T-helper 9 cell (primary cell): Measurements from ENCODE around the gene KIAA1614.
"Not testable (repeated sequence)": the region's sequence is repeated elsewhere in the genome, so short reads cannot be mapped to it uniquely, and the experiment has no call there.

Experiments
- DNase-seq: peaks from one replicate; pipeline ENCODE4 v3.0.0-alpha.2; 2020

Gene KIAA1614

GRCh38 chr1:180945551-180945950 lies 32.9 kb downstream of the KIAA1614 start:
- DNase-seq: no peak

GRCh38 chr1:180946056-180946455 lies 33.4 kb downstream of the KIAA1614 start:
- DNase-seq: no peak

- no peak for DNase-seq
Measured at GRCh38 chr1:180946541-180947498, 34.1 kb downstream of the KIAA1614 start.

- no peak for DNase-seq
Measured at GRCh38 chr1:180947499-180947885, 34.8 kb downstream of the KIAA1614 start.

DNA sequence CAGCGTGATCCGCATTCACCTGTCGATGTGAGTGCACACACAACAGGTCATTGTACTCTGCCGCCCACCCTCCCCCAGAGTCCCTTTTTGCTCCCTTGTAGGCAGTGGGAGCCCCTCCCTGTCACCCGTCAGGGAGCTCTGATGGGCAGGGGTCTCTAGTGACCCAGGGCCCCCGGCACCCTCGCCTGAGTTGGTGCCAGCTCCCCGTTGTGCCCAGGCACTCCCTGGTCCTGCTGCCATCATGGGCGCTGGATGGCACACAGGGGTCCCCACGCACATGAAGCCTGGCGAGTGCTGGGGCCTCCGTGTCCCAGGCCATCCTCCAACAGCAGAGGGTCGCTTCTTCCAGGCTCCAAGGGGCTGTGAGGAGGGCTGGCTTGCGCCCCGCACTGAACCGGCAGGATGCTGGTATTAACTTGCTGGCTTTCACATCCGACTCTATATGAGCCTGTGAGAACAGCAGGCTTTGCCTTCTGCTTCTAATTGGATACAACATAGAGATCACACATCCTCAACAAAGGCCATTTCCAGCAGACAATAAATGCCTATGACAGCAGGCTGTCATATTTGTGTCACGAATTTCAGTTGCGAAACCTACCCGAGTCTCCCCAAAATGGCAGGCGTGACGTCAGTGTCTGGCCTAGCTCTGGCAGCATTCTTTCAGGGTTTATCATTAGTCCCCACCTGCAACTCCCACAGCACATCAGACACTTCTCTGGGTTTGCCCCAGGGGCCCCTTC lies 35.4 kb downstream of the KIAA1614 start:
- DNase-seq: no peak

DNA sequence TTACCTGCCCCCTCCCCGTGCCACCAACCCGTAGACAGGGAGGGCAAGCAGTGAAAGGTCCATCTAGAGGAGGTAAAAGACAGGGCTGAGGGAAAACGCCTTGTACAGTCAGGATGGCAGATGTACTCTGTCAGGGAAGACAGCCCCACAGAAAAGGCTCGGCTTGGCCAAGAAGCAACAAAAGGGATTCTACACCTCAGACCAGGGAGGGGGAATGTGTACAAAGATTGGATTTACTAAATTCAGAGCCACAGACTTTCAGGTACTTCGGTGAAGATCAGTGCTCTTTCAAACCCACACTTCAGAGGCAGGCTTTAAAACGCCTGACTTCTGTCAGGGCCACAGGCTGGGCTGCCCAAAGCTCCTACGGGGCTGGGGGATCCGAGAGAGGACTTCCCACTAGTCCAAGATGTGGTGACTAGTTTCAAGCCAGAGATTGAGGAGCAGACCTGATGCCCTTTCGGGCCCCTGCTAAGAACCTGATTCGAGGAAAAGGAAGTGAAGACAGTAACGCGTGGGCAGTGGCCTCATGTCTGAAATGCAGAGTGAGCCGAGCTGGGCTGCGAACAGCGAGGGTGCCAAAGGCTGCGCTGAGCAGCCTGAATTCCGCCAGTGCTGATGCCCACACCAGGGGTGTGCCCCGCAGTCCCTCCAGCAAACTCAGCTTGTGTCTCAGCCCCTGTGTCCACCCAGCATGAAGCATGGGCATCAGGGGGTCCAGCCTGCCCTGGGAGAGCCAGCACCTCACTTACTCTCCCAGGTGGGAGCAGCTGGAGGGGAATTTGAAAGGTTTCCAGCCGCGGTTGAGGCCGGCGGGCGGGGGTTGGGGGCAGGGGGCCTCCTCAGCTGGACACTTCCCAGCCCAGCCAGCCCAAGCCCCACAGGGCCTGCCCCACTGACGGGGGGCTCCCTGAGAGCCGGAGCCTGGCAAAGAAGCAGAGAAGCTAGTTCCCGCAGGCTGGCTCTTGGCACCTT lies 36.2 kb downstream of the KIAA1614 start:
- no peak for DNase-seq

- DNase-seq: no peak
Measured at GRCh38 chr1:180949616-180950000, 36.9 kb downstream of the KIAA1614 start.

DNA sequence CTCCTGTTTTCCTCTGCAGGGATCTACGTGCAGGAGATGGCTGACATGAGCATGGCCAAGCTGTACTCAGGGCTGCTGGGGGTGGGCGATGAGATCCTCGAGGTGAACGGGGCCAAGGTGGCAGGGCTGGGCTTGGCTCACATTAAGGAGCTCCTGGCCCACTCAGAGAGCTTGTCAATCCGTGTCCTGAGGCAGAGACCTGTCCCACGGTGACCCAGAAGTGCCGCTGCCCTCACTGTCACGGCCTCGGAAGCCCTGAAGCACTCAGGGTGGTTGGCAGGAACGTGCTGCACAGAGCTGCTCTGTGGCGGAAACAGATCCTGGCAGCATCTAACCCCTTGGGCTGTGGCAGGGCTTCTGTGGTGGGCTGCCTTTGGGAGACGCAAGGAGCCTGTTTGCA lies 37.6 kb downstream of the KIAA1614 start:
- no peak for DNase-seq

DNA sequence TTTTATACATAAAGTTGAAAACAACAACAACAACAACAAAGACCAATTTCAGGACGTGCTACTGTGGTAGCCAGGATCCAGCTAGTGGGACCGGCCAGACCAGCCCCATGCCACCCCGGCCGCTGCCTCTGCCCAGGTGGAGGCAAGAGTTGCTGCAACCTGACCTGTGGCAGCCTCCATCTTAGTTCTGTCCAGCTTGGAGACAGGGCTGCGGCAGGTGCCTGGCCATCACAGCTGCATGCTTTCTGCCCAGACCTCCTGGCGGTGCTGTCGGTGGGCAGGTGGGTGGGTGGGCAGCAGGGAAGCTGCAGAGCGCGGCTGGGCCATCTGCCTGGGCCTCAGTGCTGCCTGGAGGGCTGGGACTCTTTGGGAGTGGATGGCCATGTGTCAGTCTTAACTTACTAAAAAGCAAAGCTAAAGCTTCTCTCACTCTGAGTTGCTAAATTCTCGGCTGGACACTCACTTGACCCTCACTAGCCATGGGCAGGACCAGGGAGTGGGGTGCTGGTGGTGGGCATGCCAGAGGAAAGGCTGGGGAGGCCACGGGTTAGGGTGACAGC lies 38.6 kb downstream of the KIAA1614 start:
- DNase-seq: no peak

- no peak for DNase-seq
Measured at GRCh38 chr1:180951836-180952656, 39.3 kb downstream of the KIAA1614 start.

- no peak for DNase-seq
Measured at GRCh38 chr1:180952657-180953013, 39.9 kb downstream of the KIAA1614 start.

GRCh38 chr1:180953291-180954004 lies 40.8 kb downstream of the KIAA1614 start:
- DNase-seq: no peak

GRCh38 chr1:180954005-180954800 lies 41.5 kb downstream of the KIAA1614 start:
- DNase-seq: peak; percentile 53

DNA sequence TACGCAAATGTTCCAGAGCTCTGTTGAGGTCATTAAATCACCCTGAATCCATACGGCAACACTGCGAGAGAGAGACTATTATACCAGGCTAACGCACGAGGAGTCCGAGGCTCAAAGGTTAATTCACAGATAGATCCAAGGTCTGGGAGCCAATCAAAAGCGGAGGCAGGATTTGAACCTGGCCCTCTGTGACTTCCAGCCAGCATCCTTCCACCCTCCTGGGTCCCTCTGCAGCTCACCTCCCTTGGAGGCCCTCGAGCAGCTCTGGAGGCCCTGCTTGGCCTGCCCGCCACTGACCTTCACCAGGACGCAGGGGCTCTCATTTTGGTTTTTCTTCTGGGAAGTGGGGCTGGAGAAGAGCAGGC lies 42.1 kb downstream of the KIAA1614 start:
- DNase-seq: no peak

DNA sequence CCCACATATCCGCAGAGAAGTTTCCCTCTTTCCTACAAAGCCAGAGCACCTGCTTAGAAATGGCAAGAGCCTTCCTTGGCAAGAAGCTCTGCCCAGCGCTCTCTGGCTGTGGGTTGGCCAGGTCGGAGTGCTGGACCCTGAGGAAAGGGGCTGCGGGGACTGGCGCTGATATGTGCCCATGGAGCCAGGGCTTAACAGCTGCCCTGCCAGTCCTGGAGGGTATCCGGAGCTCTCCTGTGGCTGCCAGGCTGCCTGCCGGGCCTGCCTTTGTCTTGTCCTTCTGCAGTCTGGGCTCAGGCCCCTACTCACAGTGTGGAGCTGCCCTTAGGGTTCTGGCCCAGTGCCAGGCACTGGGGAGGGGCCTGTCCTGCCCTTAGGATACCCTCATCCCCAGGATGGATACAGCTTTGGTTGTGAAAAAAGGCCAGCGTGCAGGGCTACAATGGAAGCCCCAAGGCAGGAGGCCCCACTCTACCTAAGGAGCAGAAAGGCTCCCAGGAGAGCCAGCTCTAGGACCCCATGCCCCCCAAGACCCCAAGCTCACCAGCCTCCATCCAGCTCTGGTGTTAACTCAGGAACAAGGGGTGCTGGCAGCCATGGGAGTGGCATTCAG lies 43.4 kb downstream of the KIAA1614 start:
- DNase-seq: no peak

DNA sequence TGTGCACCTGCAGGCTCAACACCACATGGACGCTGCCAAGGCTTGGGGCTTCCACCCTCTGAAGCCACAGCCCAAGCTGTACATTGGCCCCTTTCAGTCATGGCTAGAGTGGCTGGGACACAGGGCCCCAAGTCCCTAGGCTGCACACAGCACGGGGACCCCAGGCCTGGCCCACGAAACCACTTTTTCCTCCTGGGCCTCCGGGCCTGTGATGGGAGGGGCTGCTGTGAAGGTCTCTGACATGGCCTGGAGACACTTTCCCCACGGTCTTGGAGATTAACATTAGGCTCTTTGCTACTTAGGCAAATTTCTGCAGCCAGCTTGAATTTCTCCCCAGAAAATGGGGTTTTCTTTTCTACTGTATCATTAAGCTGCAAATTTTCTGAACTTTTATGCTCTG lies 46.9 kb downstream of the KIAA1614 start:
- not testable (repeated sequence) for DNase-seq

GRCh38 chr1:180961622-180962021 lies 48.9 kb downstream of the KIAA1614 start:
- DNase-seq: no peak

- DNase-seq: no peak
Measured at GRCh38 chr1:180962178-180962577, 49.5 kb downstream of the KIAA1614 start.

- no peak for DNase-seq
Measured at GRCh38 chr1:180964056-180964455, 51.4 kb downstream of the KIAA1614 start.

DNA sequence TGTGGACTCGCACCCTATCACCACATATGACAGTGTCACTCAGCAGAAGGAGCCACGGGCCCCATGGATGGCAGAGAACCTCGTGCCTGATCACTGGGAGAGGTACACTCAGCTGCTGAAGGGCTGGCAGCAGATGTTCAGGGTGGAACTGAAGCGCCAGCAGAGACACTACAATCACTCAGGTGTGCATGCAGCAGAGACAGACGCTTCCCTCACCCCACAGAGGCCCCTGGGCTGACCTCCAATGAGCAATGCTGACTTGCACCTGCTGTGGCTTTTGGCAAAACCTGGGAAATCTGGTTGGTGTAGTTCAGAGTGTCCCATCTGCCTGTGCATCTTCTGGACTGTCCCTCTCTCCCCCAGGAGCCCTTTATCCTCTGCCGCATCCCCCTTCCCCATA lies 51.9 kb downstream of the KIAA1614 start:
- DNase-seq: no peak
